ENCODE results near the gene GUCD1. TPM values are rescaled to one million over a fixed set of nuclear protein-coding genes. Genes with fewer than 3 reads are reported as not detected.
"Not testable (repeated sequence)": the region's sequence is repeated elsewhere in the genome, so short reads cannot be mapped to it uniquely, and the experiment has no call there.

Gene GUCD1
- total and polyA plus RNA-seq, 2 of the 13 experiments (the other 11 are each of a cell fraction or from before 2014, with no cell fraction given), result 128 to 245 TPM

- in situ Hi-C loops (cut with HindIII; ENCODE audit: extremely low pct_ligation_motif_present, low pct_unique_long_range_greater_than_20kb), result no loop called here
- Histone ChIP-seq H3K79me2 (ENCODE audit: insufficient read depth, low read length) (no peaks in the 10 kb centered on the region), H3K4me2 (ENCODE audit: low read depth, low read length) (no peak overlapping the region), H4K20me1 (ENCODE audit: insufficient read depth, low read length) (no peaks in the 10 kb centered on the region), H3K4me1 (ENCODE audit: insufficient read depth, low read length) (peaks cover 58% of the 10 kb centered on the region), H2AFZ (ENCODE audit: low read length) (no peak overlapping the region), H3K36me3 (replicated peaks in 1 of 2; ENCODE audit: control insufficient read depth in 1 of 2, insufficient read depth in 2 of 2, low read length in 2 of 2) (no peaks in the 10 kb centered on the region), H3K9me3 (ENCODE audit: low read length) (no peaks in the 10 kb centered on the region), H3K27ac (ENCODE audit: extremely low read length, insufficient read depth, low read length) (no peak overlapping the region), H3K27me3 (ENCODE audit: control insufficient read depth in 1 of 2, insufficient read depth in 2 of 2, low read length in 2 of 2) (no peaks in the 10 kb centered on the region), H3K9ac (ENCODE audit: insufficient read depth, low read depth, low read length) (no peak overlapping the region), H3K4me3 (replicated peaks in 1 of 3; ENCODE audit: insufficient read depth in 1 of 3, low read depth in 2 of 3, low read length in 3 of 3) (no peak overlapping the region)
- POLR2A ChIA-PET, result interaction anchor here (1.1 to 2.3 kb wide), 3 partner anchors 16 to 46 kb away, joined by 3 to 8 read pairs (median 3); partner anchors contain the start of gene GUCD1
- FAIRE-seq, result no peak
- DNase-seq (ENCODE audit: low spot score), result no peak
- intact Hi-C loops (cut with micrococcal nuclease; ENCODE audit: unreplicated experiment), result no loop called here
- no peak for TF ChIP-seq CSRNP1 (CRISPR knock-in tag; IDR thresholded peaks at IDR 0.05)
- no peak for TF ChIP-seq GFI1 (CRISPR knock-in tag; IDR thresholded peaks at IDR 0.05; ENCODE audit: borderline replicate concordance)
- TF ChIP-seq ZBTB42 (CRISPR knock-in tag; IDR thresholded peaks at IDR 0.05), result no peak
- TF ChIP-seq TRIM24 (CRISPR knock-in tag; IDR thresholded peaks at IDR 0.05), result no peak
- no peak for TF ChIP-seq DMTF1 (CRISPR knock-in tag; IDR thresholded peaks at IDR 0.05)
- no peak for TF ChIP-seq ZNF367 (CRISPR knock-in tag; IDR thresholded peaks at IDR 0.05; ENCODE audit: borderline replicate concordance)
- TF ChIP-seq ZNF512B (CRISPR knock-in tag; IDR thresholded peaks at IDR 0.05; ENCODE audit: borderline replicate concordance), result no peak
- TF ChIP-seq ZNF530 (CRISPR knock-in tag; IDR thresholded peaks at IDR 0.05; ENCODE audit: low read depth), result no peak
- peak; percentile 71 for TF ChIP-seq ZBTB33 (CRISPR knock-in tag; IDR thresholded peaks at IDR 0.05)
- CTCF ChIA-PET (ENCODE audit: low intra/inter-chr PET ratio, low total read pairs), result no interaction called here
- WGBS (ENCODE audit: low lambda C conversion rate), result 100% methylated on average over 3 of the region's 8 CpGs
- ATAC-seq, result no peak
- BruUV-seq (replicated peaks), result no TSS peak
Observed at GRCh38 chr22:24599514-24599913, 44.6 kb upstream of the GUCD1 start.

GRCh38 chr22:24597076-24597475, 42.1 kb upstream of the GUCD1 start:
- H3K9ac ChIP-seq (ENCODE audit: insufficient read depth, low read depth, low read length); CTCF ChIA-PET (ENCODE audit: low intra/inter-chr PET ratio, low total read pairs); in situ Hi-C loops (cut with HindIII; ENCODE audit: extremely low pct_ligation_motif_present, low pct_unique_long_range_greater_than_20kb); H3K4me3 ChIP-seq (replicated peaks in 1 of 3; ENCODE audit: insufficient read depth in 1 of 3, low read depth in 2 of 3, low read length in 3 of 3); ATAC-seq; DNase-seq (ENCODE audit: low spot score); BruUV-seq (replicated peaks); H3K27me3 ChIP-seq (ENCODE audit: control insufficient read depth in 1 of 2, insufficient read depth in 2 of 2, low read length in 2 of 2); H3K36me3 ChIP-seq (replicated peaks in 1 of 2; ENCODE audit: control insufficient read depth in 1 of 2, insufficient read depth in 2 of 2, low read length in 2 of 2); FAIRE-seq; H3K27ac ChIP-seq (ENCODE audit: extremely low read length, insufficient read depth, low read length); H3K79me2 ChIP-seq (ENCODE audit: insufficient read depth, low read length); H3K9me3 ChIP-seq (ENCODE audit: low read length); H2AFZ ChIP-seq (ENCODE audit: low read length); H4K20me1 ChIP-seq (ENCODE audit: insufficient read depth, low read length); intact Hi-C loops (cut with micrococcal nuclease; ENCODE audit: unreplicated experiment); H3K4me2 ChIP-seq (ENCODE audit: low read depth, low read length): not testable (repeated sequence)
- POLR2A ChIA-PET, result interaction anchor here (1.0 kb wide), 1 partner anchor 13 kb away, joined by 3 read pairs; no protein-coding TSS in a partner anchor
- peaks cover 68% of the 10 kb centered on the region for H3K4me1 ChIP-seq (ENCODE audit: insufficient read depth, low read length)
- 84% methylated on average over 9 of the region's 9 CpGs for WGBS (ENCODE audit: low lambda C conversion rate)
